H1 (cell line): ENCODE measurements around the gene CAMSAP1. TPM values are rescaled to one million over a fixed set of nuclear protein-coding genes. Genes with fewer than 3 reads are reported as not detected.

Source experiments
- CTCF ChIA-PET: fragments of 300-600 bp; sonication (Branson Sonifier 250); formaldehyde crosslinking; loops from one replicate; lab custom pipeline; 2021; ENCODE audit not compliant: partially characterized antibody; lab: Charles Lee
- POLR2A ChIA-PET: fragments of 300-600 bp; sonication (Branson Sonifier 250); formaldehyde crosslinking; loops from one replicate; lab custom pipeline; 2021; ENCODE audit warnings: inconsistent platforms; ENCODE audit not compliant: partially characterized antibody; lab: Charles Lee
- DNase-seq, 2 experiments: peaks; one replicate each; pipeline versions ENCODE4 v3.0.0 to v3.0.0-alpha.2; 2010 to 2022; ENCODE audit warnings: low spot score in 2 of 2, low read depth in 1 of 2, mixed read lengths in 1 of 2
- FAIRE-seq: peaks from 2 replicates; lab custom pipeline; 2011; peaks lifted over from hg19 to GRCh38; lab: Jason Lieb, UNC
- H2AFZ ChIP-seq: 2 replicates; pipeline ENCODE4 v1.8.1; 2012; ENCODE audit warnings: low read length, inconsistent platforms
- H2AK5ac ChIP-seq: 2 replicates; pipeline ENCODE4 v1.6.1; 2013; ENCODE audit warnings: low read depth, low read length
- H2BK120ac ChIP-seq: replicated peaks from 2 replicates; pipeline ENCODE3; 2013; ENCODE audit warnings: low read depth, low read length, inconsistent platforms
- H2BK12ac ChIP-seq: 2 replicates; pipeline ENCODE4 v1.6.1; 2013; ENCODE audit warnings: low read depth, low read length
- H2BK15ac ChIP-seq: 2 replicates; pipeline ENCODE4 v1.6.1; 2013; ENCODE audit warnings: low read length
- H2BK20ac ChIP-seq: 2 replicates; pipeline ENCODE4 v1.6.1; 2013; ENCODE audit warnings: low read length
- H2BK5ac ChIP-seq: 2 replicates; pipeline ENCODE4 v1.6.1; 2013; ENCODE audit warnings: low read depth, low read length
- H3K14ac ChIP-seq: 2 replicates; pipeline ENCODE4 v1.6.1; 2013; ENCODE audit warnings: inconsistent platforms; ENCODE audit not compliant: insufficient read length
- H3K18ac ChIP-seq: 2 replicates; pipeline ENCODE4 v1.6.1; 2013; ENCODE audit warnings: low read length; ENCODE audit errors: extremely low read depth
- H3K23ac ChIP-seq: 2 replicates; pipeline ENCODE4 v1.6.1; 2013; ENCODE audit warnings: inconsistent platforms; ENCODE audit not compliant: insufficient read length
- H3K23me2 ChIP-seq: 2 replicates; pipeline ENCODE4 v1.6.1; 2013; ENCODE audit warnings: low read depth, low read length
- H3K27ac ChIP-seq: 2 replicates; pipeline ENCODE4 v1.6.1; 2011; ENCODE audit warnings: low read depth, low read length, inconsistent platforms
- H3K27me3 ChIP-seq, 4 experiments: replicated peaks in 1 of 4; 1 replicate in 1 of 4; 2 replicates in 3 of 4; pipeline versions ENCODE4 v1.6.1 to v1.8.1; 2011 to 2013; ENCODE audit warnings: low read length in 3 of 4, mild to moderate bottlenecking in 3 of 4, inconsistent platforms in 2 of 4, mixed read lengths in 2 of 4, moderate library complexity in 1 of 4; ENCODE audit not compliant: control insufficient read depth in 3 of 4, insufficient read depth in 3 of 4; ENCODE audit errors: extremely low read depth in 1 of 4
- H3K36me3 ChIP-seq, 4 experiments: 2 replicates each; pipeline versions ENCODE4 v1.6.1 to v1.8.1; 2011 to 2013; ENCODE audit warnings: mild to moderate bottlenecking in 4 of 4, low read length in 3 of 4, moderate library complexity in 2 of 4, control low read depth in 1 of 4, inconsistent platforms in 1 of 4; ENCODE audit not compliant: insufficient read depth in 4 of 4, control insufficient read depth in 2 of 4
- H3K4ac ChIP-seq: replicated peaks from 2 replicates; pipeline ENCODE3; 2013; ENCODE audit warnings: low read length, low read depth, mixed read lengths, inconsistent platforms; ENCODE audit not compliant: insufficient read length
- H3K4me1 ChIP-seq, 4 experiments: replicated peaks in 1 of 4; 1 replicate in 1 of 4; 2 replicates in 3 of 4; pipeline versions ENCODE4 v1.6.1 to v1.8.1; 2011 to 2013; ENCODE audit warnings: low read length in 3 of 4, inconsistent platforms in 2 of 4, mixed read lengths in 1 of 4; ENCODE audit not compliant: insufficient read depth in 4 of 4, control insufficient read depth in 3 of 4
- H3K4me2 ChIP-seq, 2 experiments: 2 replicates each; pipeline versions ENCODE4 v1.6.1 to v1.8.1; 2011 to 2013; ENCODE audit warnings: low read depth in 2 of 2, low read length in 2 of 2, control low read depth in 1 of 2, inconsistent platforms in 1 of 2, mild to moderate bottlenecking in 1 of 2; ENCODE audit not compliant: insufficient read depth in 1 of 2
- H3K4me3 ChIP-seq, 4 experiments: fragments of 200-600, 300-600 bp in 1 of 4; sonication (generic), shearing (Covaris generic), sonication (Bioruptor Twin) in 1 of 4; 2 replicates each; pipeline versions ENCODE4 v1.5.1 to v1.8.1; 2011 to 2016; ENCODE audit warnings: low read length in 4 of 4, low read depth in 3 of 4, control low read depth in 2 of 4, inconsistent platforms in 2 of 4, mild to moderate bottlenecking in 2 of 4, mixed read lengths in 1 of 4, moderate library complexity in 1 of 4; ENCODE audit not compliant: insufficient read depth in 2 of 4; ENCODE audit errors: extremely low read depth in 1 of 4
- H3K56ac ChIP-seq: replicated peaks from 2 replicates; pipeline ENCODE3; 2013; ENCODE audit warnings: low read depth, mild to moderate bottlenecking, mixed read lengths, low read length, inconsistent platforms; ENCODE audit not compliant: insufficient read length
- H3K79me1 ChIP-seq: 2 replicates; pipeline ENCODE4 v1.6.1; 2013; ENCODE audit warnings: low read depth, low read length, control low read depth
- H3K79me2 ChIP-seq, 2 experiments: 2 replicates each; pipeline versions ENCODE4 v1.6.1 to v1.8.1; 2012 to 2013; ENCODE audit warnings: low read length in 2 of 2, mild to moderate bottlenecking in 2 of 2, inconsistent platforms in 1 of 2; ENCODE audit not compliant: insufficient read depth in 2 of 2, control insufficient read depth in 1 of 2
- H3K9ac ChIP-seq, 4 experiments: replicated peaks in 1 of 4; 1 replicate in 1 of 4; 2 replicates in 3 of 4; pipeline versions ENCODE4 v1.6.1 to v1.8.1; 2011 to 2013; ENCODE audit warnings: low read depth in 3 of 4, low read length in 3 of 4, control low read depth in 2 of 4, mild to moderate bottlenecking in 2 of 4, moderate library complexity in 2 of 4, inconsistent platforms in 1 of 4; ENCODE audit errors: extremely low read depth in 1 of 4
- H3K9me3 ChIP-seq, 2 experiments: 2 replicates each; pipeline versions ENCODE4 v1.6.1 to v1.8.1; 2012 to 2013; ENCODE audit warnings: mild to moderate bottlenecking in 2 of 2, moderate library complexity in 2 of 2, control low read depth in 1 of 2, inconsistent platforms in 1 of 2, low read depth in 1 of 2, low read length in 1 of 2, mixed read lengths in 1 of 2; ENCODE audit not compliant: insufficient read depth in 2 of 2
- H4K20me1 ChIP-seq, 2 experiments: replicated peaks in 1 of 2; 2 replicates each; pipeline versions ENCODE3 to v1.8.1; 2011 to 2013; ENCODE audit warnings: inconsistent platforms in 2 of 2, low read length in 2 of 2, mild to moderate bottlenecking in 1 of 2; ENCODE audit not compliant: insufficient read depth in 2 of 2, control insufficient read depth in 1 of 2
- H4K5ac ChIP-seq: 2 replicates; pipeline ENCODE4 v1.6.1; 2013; ENCODE audit warnings: low read length, low read depth, mixed read lengths, inconsistent platforms; ENCODE audit not compliant: insufficient read length
- H4K8ac ChIP-seq: 2 replicates; pipeline ENCODE4 v1.8.0; 2013; ENCODE audit warnings: mild to moderate bottlenecking, moderate library complexity, low read length, inconsistent platforms; ENCODE audit not compliant: insufficient read depth; ENCODE audit errors: extremely low read depth
- H4K91ac ChIP-seq: replicated peaks from 2 replicates; pipeline ENCODE3; 2013; ENCODE audit warnings: low read length, mixed read lengths, inconsistent platforms; ENCODE audit not compliant: insufficient read length
- CBX8 ChIP-seq: fragments of 300-800, 300-1000 bp; sonication (generic); IDR thresholded peaks from 2 replicates; pipeline ENCODE4 v1.7.1; 2016; ENCODE audit warnings: low read depth, low read length, borderline replicate concordance
- CHD1 ChIP-seq: IDR thresholded peaks from 2 replicates; pipeline ENCODE4 v1.6.1; 2012; ENCODE audit warnings: low read depth, low read length, improper control_type of control experiment
- CTBP2 ChIP-seq: IDR thresholded peaks from 2 replicates; pipeline ENCODE4 v1.7.0; 2011; ENCODE audit warnings: borderline replicate concordance, mild to moderate bottlenecking, moderate library complexity, mixed read lengths, low read length; ENCODE audit not compliant: insufficient read depth, insufficient read length
- EP300 ChIP-seq, 2 experiments: IDR thresholded peaks; 1 replicate in 1 of 2; 2 replicates in 1 of 2; pipeline ENCODE4 v1.6.1; 2011 to 2012; ENCODE audit warnings: low read depth in 2 of 2, low read length in 2 of 2, mild to moderate bottlenecking in 2 of 2, borderline replicate concordance in 1 of 2, inconsistent platforms in 1 of 2, moderate library complexity in 1 of 2
- HDAC2 ChIP-seq, 2 experiments: fragments of 300-600 bp in 1 of 2; sonication (generic) in 1 of 2; IDR thresholded peaks; 2 replicates each; pipeline ENCODE4 v1.6.1; 2011 to 2012; ENCODE audit warnings: low read depth in 2 of 2, low read length in 2 of 2, mild to moderate bottlenecking in 2 of 2, moderate library complexity in 2 of 2, borderline replicate concordance in 1 of 2, inconsistent platforms in 1 of 2
- KDM1A ChIP-seq: fragments of 200-600, 300-600 bp; sonication (generic); IDR thresholded peaks from 2 replicates; pipeline ENCODE4 v1.7.1; 2016; ENCODE audit warnings: mild to moderate bottlenecking, low read length, borderline replicate concordance
- KDM5A ChIP-seq: fragments of 200-600 bp; IDR thresholded peaks from 2 replicates; pipeline ENCODE4 v1.7.1; 2012; ENCODE audit warnings: mild to moderate bottlenecking, low read length, inconsistent platforms, mixed read lengths
- PHF8 ChIP-seq: fragments of 200-600 bp; sonication (generic); conservative IDR thresholded peaks from 2 replicates; pipeline ENCODE4 v1.7.1; 2012; ENCODE audit warnings: low read depth, mild to moderate bottlenecking, inconsistent platforms, low read length, moderate library complexity
- RAD21 ChIP-seq, 2 experiments: IDR thresholded peaks in 1 of 2; conservative IDR thresholded peaks in 1 of 2; 2 replicates each; pipeline ENCODE4 v1.6.1; 2011; ENCODE audit warnings: low read depth in 2 of 2, low read length in 2 of 2, improper control_type of control experiment in 1 of 2, inconsistent platforms in 1 of 2, mild to moderate bottlenecking in 1 of 2, moderate library complexity in 1 of 2
- SP1 ChIP-seq: IDR thresholded peaks from 2 replicates; pipeline ENCODE4 v1.6.1; 2011; ENCODE audit warnings: low read depth, low read length
- SP4 ChIP-seq: IDR thresholded peaks from 2 replicates; pipeline ENCODE4 v1.6.1; 2012; ENCODE audit warnings: low read length, inconsistent platforms
- YY1 ChIP-seq: IDR thresholded peaks from 2 replicates; pipeline ENCODE4 v1.6.1; 2011; ENCODE audit warnings: low read depth, mild to moderate bottlenecking, low read length
- WGBS, 2 experiments: shearing (Covaris generic) in 1 of 2; methylation state at CpG; one replicate each; pipeline versions ENCODE4 v1.1.6 to v1.1.7; 2013 to 2015; ENCODE audit warnings: low lambda C conversion rate in 2 of 2, mixed read lengths in 2 of 2, inconsistent platforms in 1 of 2, low coverage in 1 of 2, missing lambda C conversion rate in 1 of 2; ENCODE audit not compliant: insufficient replicate concordance in 2 of 2, insufficient coverage in 1 of 2, insufficient read length in 1 of 2; ENCODE audit errors: extremely low coverage in 1 of 2, missing lambda C conversion rate in 1 of 2; 5-methylcytosine and 5-hydroxymethylcytosine counted together
- polyA plus RNA-seq, 7 experiments: library from polyadenylated mRNA; depleted of rRNA in 3 of 7; stranded (reverse) in 5 of 7; unstranded in 2 of 7; fragments of >200 nt in 5 of 7; fragments of 200-250 nt in 2 of 7; gene quantifications; 1 replicate in 5 of 7; 2 replicates in 1 of 7; 4 replicates in 1 of 7; pipeline versions ENCODE4 v1.2.1 to v1.2.3, GENCODE V29; 2011 to 2013; ENCODE audit warnings: missing spikeins in 2 of 7, mixed read lengths in 2 of 7
- total RNA-seq: library from RNA; stranded (reverse); fragmentation: NEBNext Ultra II Directional; extraction: Animal tissue kit (Norgen Biotek cat#: 25700); gene quantifications from 2 replicates; pipeline ENCODE4 v1.2.1, GENCODE V29; 2021

CAMSAP1 gene
- total and polyA plus RNA-seq, 2 of the 8 experiments (the other 6 are each of a cell fraction or from before 2014, with no cell fraction given) = 13.4 to 44.0 TPM

GRCh38 chr9:135787776-135788575 lies 119.4 kb downstream of the CAMSAP1 start:
- no peaks in the 10 kb centered on the region for H3K27me3 ChIP-seq
- H2BK20ac ChIP-seq = no peak overlapping the region
- WGBS, 2 experiments = 92% methylated on average over 38 of the region's 38 CpGs; no CpG with 5 or more reads in 1 of the 2 experiments
- FAIRE-seq (no peak), DNase-seq (no peak)
- H2BK15ac ChIP-seq = no peak overlapping the region
- no peaks in the 10 kb centered on the region for H4K20me1 ChIP-seq
- H3K4ac ChIP-seq = no peak overlapping the region
- no peak overlapping the region for H2AFZ ChIP-seq
- no peak overlapping the region for H3K4me2 ChIP-seq
- H3K4me1 ChIP-seq = no peaks in the 10 kb centered on the region
- H3K27ac ChIP-seq = no peak overlapping the region
- no peak overlapping the region for H2BK5ac ChIP-seq
- H2BK12ac ChIP-seq = no peak overlapping the region
- H3K18ac ChIP-seq = no peak overlapping the region
- no peak overlapping the region for H2AK5ac ChIP-seq
- no peak overlapping the region for H4K5ac ChIP-seq
- no peaks in the 10 kb centered on the region for H3K79me1 ChIP-seq
- no peaks in the 10 kb centered on the region for H3K79me2 ChIP-seq
- H3K23me2 ChIP-seq = no peaks in the 10 kb centered on the region
- no peak overlapping the region for H3K14ac ChIP-seq
- no peaks in the 10 kb centered on the region for H3K36me3 ChIP-seq
- no peak overlapping the region for H4K8ac ChIP-seq
- H3K56ac ChIP-seq = no peak overlapping the region
- no peak overlapping the region for H4K91ac ChIP-seq
- no peak overlapping the region for H3K4me3 ChIP-seq
- no peak overlapping the region for H3K9ac ChIP-seq
- TF ChIP-seq KDM5A (no peak), KDM1A (no peak), EP300 (IDR thresholded peaks at IDR 0.05; ENCODE audit: borderline replicate concordance in 1 of 2, low read depth in 2 of 2, low read length in 2 of 2) (no peak), SP1 (no peak), CTBP2 (no peak), CBX8 (no peak), RAD21 (IDR thresholded peaks at IDR 0.05 in 1 of 2, conservative IDR thresholded peaks at IDR 0.05 in 1 of 2; ENCODE audit: low read depth in 2 of 2, low read length in 2 of 2) (no peak), SP4 (no peak), PHF8 (no peak), CHD1 (no peak), YY1 (no peak), HDAC2 (IDR thresholded peaks at IDR 0.05; ENCODE audit: borderline replicate concordance in 1 of 2, low read depth in 2 of 2, low read length in 2 of 2) (no peak)
- ChIA-PET POLR2A (interaction anchor here (0.6 kb wide), 1 partner anchor 243 kb away, joined by 4 read pairs; no protein-coding TSS in a partner anchor), CTCF (interaction anchor here (0.7 to 3.6 kb wide), 8 partner anchors 10 to 184 kb away, joined by 3 to 32 read pairs (median 4); no protein-coding TSS in a partner anchor)
- H2BK120ac ChIP-seq = no peak overlapping the region
- no peaks in the 10 kb centered on the region for H3K9me3 ChIP-seq
- no peak overlapping the region for H3K23ac ChIP-seq
